Thyroid gland (tissue), 4 donors: ENCODE measurements around the gene ATMIN.

Source experiments
- POLR2A ChIP-seq, 2 donors: fragments of 450-650 bp; IDR thresholded peaks; one replicate each; pipeline ENCODE4 v1.6.1; 2017; ENCODE audit warnings: antibody characterized with exemption in 2 of 2, mild to moderate bottlenecking in 2 of 2, moderate library complexity in 1 of 2
- TF ChIP-seq, protein P1 (sequence below), 6 experiments: fragments of 200-600 bp in 3 of 6; fragments of 450-650 bp in 3 of 6; sonication (generic) in 3 of 6; IDR thresholded peaks; one replicate each; pipeline ENCODE4 v1.5.1; 2016 to 2019; ENCODE audit warnings: antibody characterized with exemption in 6 of 6, mild to moderate bottlenecking in 2 of 6, inconsistent platforms in 1 of 6, moderate library complexity in 1 of 6

- TF ChIP-seq, protein P1, sequence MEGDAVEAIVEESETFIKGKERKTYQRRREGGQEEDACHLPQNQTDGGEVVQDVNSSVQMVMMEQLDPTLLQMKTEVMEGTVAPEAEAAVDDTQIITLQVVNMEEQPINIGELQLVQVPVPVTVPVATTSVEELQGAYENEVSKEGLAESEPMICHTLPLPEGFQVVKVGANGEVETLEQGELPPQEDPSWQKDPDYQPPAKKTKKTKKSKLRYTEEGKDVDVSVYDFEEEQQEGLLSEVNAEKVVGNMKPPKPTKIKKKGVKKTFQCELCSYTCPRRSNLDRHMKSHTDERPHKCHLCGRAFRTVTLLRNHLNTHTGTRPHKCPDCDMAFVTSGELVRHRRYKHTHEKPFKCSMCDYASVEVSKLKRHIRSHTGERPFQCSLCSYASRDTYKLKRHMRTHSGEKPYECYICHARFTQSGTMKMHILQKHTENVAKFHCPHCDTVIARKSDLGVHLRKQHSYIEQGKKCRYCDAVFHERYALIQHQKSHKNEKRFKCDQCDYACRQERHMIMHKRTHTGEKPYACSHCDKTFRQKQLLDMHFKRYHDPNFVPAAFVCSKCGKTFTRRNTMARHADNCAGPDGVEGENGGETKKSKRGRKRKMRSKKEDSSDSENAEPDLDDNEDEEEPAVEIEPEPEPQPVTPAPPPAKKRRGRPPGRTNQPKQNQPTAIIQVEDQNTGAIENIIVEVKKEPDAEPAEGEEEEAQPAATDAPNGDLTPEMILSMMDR (IDR thresholded peaks at IDR 0.05) = no peak
- TF ChIP-seq POLR2A (IDR thresholded peaks at IDR 0.05) = no peak
Observed at GRCh38 chr16:80990577-80990976, 45.1 kb upstream of the ATMIN start.
